Measurements from ENCODE around the gene TRAPPC4.
A peak's percentile ranks its signal among the peaks of the same experiment; 100 is the strongest.
"Not testable (repeated sequence)": the region's sequence is repeated elsewhere in the genome, so short reads cannot be mapped to it uniquely, and the experiment has no call there.

The TRAPPC4 gene

DNA sequence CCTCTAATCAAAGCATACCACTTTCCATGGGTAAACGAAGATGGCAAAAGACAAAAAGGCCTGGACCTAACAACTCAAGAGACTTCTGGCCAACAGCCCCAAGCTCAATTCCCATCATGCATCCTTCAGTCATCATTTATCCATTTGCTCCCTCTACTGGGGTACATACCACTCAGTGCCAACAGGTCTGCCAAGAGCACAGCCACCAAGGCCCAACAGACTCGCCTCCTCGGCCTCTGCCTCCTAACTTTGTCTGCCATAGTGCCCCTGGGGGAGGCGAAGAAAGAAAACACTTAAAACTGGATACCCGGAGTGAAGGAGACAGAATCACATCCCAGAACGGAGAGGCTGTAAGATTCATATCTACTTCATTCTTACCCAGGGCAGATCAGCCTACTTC lies 37.3 kb downstream of the TRAPPC4 start:
- Histone ChIP-seq H3K9ac (ENCODE audit: low read depth, low read length) (peak overlapping the region; percentile 93), H3K9me3 (ENCODE audit: insufficient read depth, low read depth, low read length) (no peaks in the 10 kb centered on the region), H3K36me3 (ENCODE audit: insufficient read depth, low read length) (peaks cover 48% of the 10 kb centered on the region), H3K27ac (ENCODE audit: low read depth, low read length) (no peak overlapping the region), H3K27me3 (ENCODE audit: insufficient read depth, low read length) (no peaks in the 10 kb centered on the region), H3K4me1 (ENCODE audit: insufficient read depth, low read length) (0 out of 2 replicates have a peak, but pooled peaks cover 8% of the 10 kb centered on the region), H3K4me3 (ENCODE audit: low read length) (peak overlapping the region; percentile 68)
- WGBS, result 73% methylated on average over 6 of the region's 6 CpGs

DNA sequence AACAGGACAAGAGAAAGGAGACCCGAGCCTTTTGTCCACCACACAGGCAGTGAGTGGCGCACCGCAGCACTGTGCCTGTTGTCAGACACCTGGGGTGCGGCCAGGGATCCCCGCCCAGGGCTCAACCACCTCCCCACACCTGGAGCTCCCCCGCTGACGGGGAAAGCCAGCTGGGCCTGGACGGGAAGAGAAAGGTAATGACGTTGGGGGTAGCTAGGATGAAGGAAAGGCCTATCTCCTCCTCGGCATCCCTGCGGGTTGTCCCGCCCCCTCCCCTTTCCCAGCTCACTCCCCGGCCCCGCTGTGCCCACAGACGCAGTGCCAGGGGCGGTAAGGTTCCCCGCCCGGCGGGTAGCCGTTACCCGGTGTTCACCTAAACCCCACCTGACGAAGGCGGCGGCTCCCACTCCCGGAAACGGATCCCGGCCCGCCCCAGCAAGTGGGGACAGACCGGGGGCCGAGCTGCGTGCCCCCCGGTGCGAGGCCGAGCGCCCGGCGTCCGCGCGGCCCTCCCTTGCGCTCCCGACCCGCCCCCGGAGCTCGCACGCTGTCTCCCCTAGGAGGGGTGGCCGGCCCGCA lies 37.9 kb downstream of the TRAPPC4 start:
- 0 out of 2 replicates have a peak, but pooled peaks cover 8% of the 10 kb centered on the region for H3K4me1 ChIP-seq (ENCODE audit: insufficient read depth, low read length)
- peaks cover 42% of the 10 kb centered on the region for H3K36me3 ChIP-seq (ENCODE audit: insufficient read depth, low read length)
- peak overlapping the region; percentile 68 for H3K4me3 ChIP-seq (ENCODE audit: low read length)
- H3K27me3 ChIP-seq (ENCODE audit: insufficient read depth, low read length), result no peaks in the 10 kb centered on the region
- peak overlapping the region; percentile 97 for H3K27ac ChIP-seq (ENCODE audit: low read depth, low read length)
- peak overlapping the region; percentile 93 for H3K9ac ChIP-seq (ENCODE audit: low read depth, low read length)
- H3K9me3 ChIP-seq (ENCODE audit: insufficient read depth, low read depth, low read length), result no peaks in the 10 kb centered on the region
- WGBS, result under 1% methylated on average over 44 of the region's 48 CpGs

- H3K36me3 ChIP-seq (ENCODE audit: insufficient read depth, low read length), result peaks cover 36% of the 10 kb centered on the region
- no peaks in the 10 kb centered on the region for H3K27me3 ChIP-seq (ENCODE audit: insufficient read depth, low read length)
- H3K4me1 ChIP-seq (ENCODE audit: insufficient read depth, low read length), result 0 out of 2 replicates have a peak, but pooled peaks cover 8% of the 10 kb centered on the region
- peak within 1 kb of the TSS; percentile 93 for H3K9ac ChIP-seq (ENCODE audit: low read depth, low read length)
- H3K27ac ChIP-seq (ENCODE audit: low read depth, low read length), result peak within 1 kb of the TSS; percentile 97
- no peaks in the 10 kb centered on the region for H3K9me3 ChIP-seq (ENCODE audit: insufficient read depth, low read depth, low read length)
- under 1% methylated on average over 78 of the region's 79 CpGs for WGBS
- H3K4me3 ChIP-seq (ENCODE audit: low read length), result peak within 1 kb of the TSS; percentile 73
These were observed 38.6 kb downstream of the TRAPPC4 start, which contains the start of gene HYOU1 for GRCh38 chr11:119057000-119057769. HYOU1 (minus strand) TSS chr11:119057205; CDS start chr11:119056160, 1,045 bp downstream.

DNA sequence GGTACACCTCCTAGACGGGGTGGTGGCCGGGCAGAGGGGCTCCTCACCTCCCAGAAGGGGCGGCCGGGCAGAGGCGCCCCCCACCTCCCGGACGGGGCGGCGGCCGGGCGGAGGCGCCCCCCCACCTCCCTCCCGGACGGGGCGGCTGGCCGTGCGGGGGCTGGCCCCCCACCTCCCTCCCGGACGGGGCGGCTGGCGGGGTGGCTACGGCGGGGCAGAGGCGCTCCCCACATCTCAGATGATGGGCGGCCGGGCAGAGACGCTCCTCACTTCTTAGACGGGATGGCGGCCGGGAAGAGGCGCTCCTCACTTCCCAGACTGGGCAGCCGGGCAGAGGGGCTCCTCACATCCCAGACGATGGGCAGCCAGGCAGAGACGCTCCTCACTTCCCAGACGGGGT lies 40.6 kb downstream of the TRAPPC4 start:
- not testable (repeated sequence) for H3K9ac ChIP-seq (ENCODE audit: low read depth, low read length); H3K27ac ChIP-seq (ENCODE audit: low read depth, low read length); H3K4me3 ChIP-seq (ENCODE audit: low read length); H3K4me1 ChIP-seq (ENCODE audit: insufficient read depth, low read length); H3K9me3 ChIP-seq (ENCODE audit: insufficient read depth, low read depth, low read length); H3K27me3 ChIP-seq (ENCODE audit: insufficient read depth, low read length)
- 92% methylated on average over 29 of the region's 35 CpGs for WGBS
- peaks cover 16% of the 10 kb centered on the region for H3K36me3 ChIP-seq (ENCODE audit: insufficient read depth, low read length)

- Histone ChIP-seq H3K4me1 (ENCODE audit: insufficient read depth, low read length) (0 out of 2 replicates have a peak, but pooled peaks cover 3% of the 10 kb centered on the region), H3K9ac (ENCODE audit: low read depth, low read length) (no peak overlapping the region), H3K9me3 (ENCODE audit: insufficient read depth, low read depth, low read length) (no peaks in the 10 kb centered on the region), H3K4me3 (ENCODE audit: low read length) (no peak overlapping the region), H3K27me3 (ENCODE audit: insufficient read depth, low read length) (no peaks in the 10 kb centered on the region), H3K36me3 (ENCODE audit: insufficient read depth, low read length) (no peaks in the 10 kb centered on the region), H3K27ac (ENCODE audit: low read depth, low read length) (no peak overlapping the region)
- WGBS, result 96% methylated on average over 3 of the region's 3 CpGs
These were observed 42.7 kb downstream of the TRAPPC4 start for GRCh38 chr11:119061256-119061655.

DNA sequence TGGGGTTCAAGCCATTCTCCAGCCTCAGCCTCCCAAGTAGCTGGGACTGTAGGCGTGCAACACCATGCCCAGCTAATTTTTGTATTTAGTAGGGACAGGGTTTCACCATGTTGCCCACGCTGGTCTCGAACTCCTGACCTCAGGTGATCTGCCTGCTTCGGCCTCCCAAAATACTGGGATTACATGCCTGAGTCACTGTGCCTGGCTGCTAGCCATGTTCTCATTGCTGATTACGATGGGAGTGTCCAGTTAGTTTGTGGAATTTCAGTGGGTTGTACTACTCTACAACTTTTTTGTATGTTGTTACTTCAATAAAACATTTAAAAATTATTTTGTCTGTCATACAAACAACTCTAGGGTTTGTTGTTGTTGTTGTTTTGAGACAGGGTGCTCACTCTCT lies 44.2 kb downstream of the TRAPPC4 start:
- WGBS, result 92% methylated on average over 4 of the region's 5 CpGs
- 0 out of 2 replicates have a peak, but pooled peaks cover 3% of the 10 kb centered on the region for H3K4me1 ChIP-seq (ENCODE audit: insufficient read depth, low read length)
- no peak overlapping the region for H3K9ac ChIP-seq (ENCODE audit: low read depth, low read length)
- no peak overlapping the region for H3K27ac ChIP-seq (ENCODE audit: low read depth, low read length)
- H3K36me3 ChIP-seq (ENCODE audit: insufficient read depth, low read length), result no peaks in the 10 kb centered on the region
- H3K9me3 ChIP-seq (ENCODE audit: insufficient read depth, low read depth, low read length), result no peaks in the 10 kb centered on the region
- no peak overlapping the region for H3K4me3 ChIP-seq (ENCODE audit: low read length)
- no peaks in the 10 kb centered on the region for H3K27me3 ChIP-seq (ENCODE audit: insufficient read depth, low read length)

- H3K9me3 ChIP-seq (ENCODE audit: insufficient read depth, low read depth, low read length), result no peaks in the 10 kb centered on the region
- H3K36me3 ChIP-seq (ENCODE audit: insufficient read depth, low read length), result peaks cover 11% of the 10 kb centered on the region
- H3K4me1 ChIP-seq (ENCODE audit: insufficient read depth, low read length), result no peaks in the 10 kb centered on the region
- WGBS, result 52% methylated on average over 4 of the region's 4 CpGs
- no peak overlapping the region for H3K4me3 ChIP-seq (ENCODE audit: low read length)
- no peak overlapping the region for H3K9ac ChIP-seq (ENCODE audit: low read depth, low read length)
- H3K27me3 ChIP-seq (ENCODE audit: insufficient read depth, low read length), result no peaks in the 10 kb centered on the region
- H3K27ac ChIP-seq (ENCODE audit: low read depth, low read length), result no peak overlapping the region
These were observed 46.8 kb downstream of the TRAPPC4 start for GRCh38 chr11:119065369-119065768.

DNA sequence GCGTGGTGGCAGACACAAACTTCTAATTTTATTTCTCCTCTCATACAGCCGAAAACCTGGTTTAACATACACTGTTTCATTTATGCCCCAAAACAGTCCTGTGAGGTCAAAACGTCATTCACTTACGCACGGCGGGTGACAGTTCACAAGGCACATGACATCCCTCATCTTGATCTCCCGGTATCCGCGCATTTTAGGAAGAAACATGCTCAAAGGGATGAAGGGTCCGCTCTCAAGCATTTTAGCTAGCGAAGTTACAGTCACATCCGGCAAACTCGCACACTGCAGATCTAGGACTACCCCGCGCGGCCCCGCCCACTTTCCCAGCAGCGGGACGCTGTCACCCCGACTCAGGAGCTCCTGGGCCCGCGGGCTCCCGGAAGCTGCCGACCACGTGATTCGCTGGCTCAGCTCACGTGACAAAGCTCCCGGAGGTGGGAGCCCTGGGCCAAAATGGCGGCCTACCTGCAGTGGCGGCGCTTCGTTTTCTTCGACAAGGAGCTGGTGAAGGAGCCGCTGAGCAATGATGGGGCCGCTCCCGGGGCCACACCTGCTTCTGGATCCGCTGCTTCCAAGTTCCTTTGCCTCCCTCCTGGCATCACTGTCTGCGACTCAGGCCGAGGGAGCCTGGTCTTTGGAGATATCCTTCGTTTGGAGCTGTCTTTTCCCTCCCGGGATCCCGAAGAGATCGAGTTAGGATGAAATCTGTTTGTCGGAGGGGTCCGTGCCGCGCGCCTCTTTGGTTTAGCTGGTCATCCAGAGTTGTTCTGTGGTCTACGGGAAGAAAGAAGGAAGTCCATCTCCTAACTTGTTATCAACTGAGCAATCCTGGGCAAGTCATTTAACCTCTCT lies 49.0 kb downstream of the TRAPPC4 start, which contains the start of gene VPS11:
VPS11 (plus strand) TSS at position 448 of the 852 bp plus-strand sequence; CDS start at position 454, 6 bp downstream.
- Histone ChIP-seq H3K27ac (ENCODE audit: low read depth, low read length) (peak within 1 kb of the TSS; percentile 67), H3K4me3 (ENCODE audit: low read length) (peak within 1 kb of the TSS; percentile 96), H3K9me3 (ENCODE audit: insufficient read depth, low read depth, low read length) (no peaks in the 10 kb centered on the region), H3K4me1 (ENCODE audit: insufficient read depth, low read length) (no peaks in the 10 kb centered on the region), H3K36me3 (ENCODE audit: insufficient read depth, low read length) (peaks cover 27% of the 10 kb centered on the region), H3K9ac (ENCODE audit: low read depth, low read length) (peak within 1 kb of the TSS; percentile 90), H3K27me3 (ENCODE audit: insufficient read depth, low read length) (no peaks in the 10 kb centered on the region)
- WGBS, result under 1% methylated on average over 49 of the region's 49 CpGs

All from HUES64 (cell line).